ENCODE data around the gene SCAF8.
"Not testable (repeated sequence)": the region's sequence is repeated elsewhere in the genome, so short reads cannot be mapped to it uniquely, and the experiment has no call there.

SCAF8 gene

GRCh38 chr6:154733183-154733625, at the start of gene SCAF8:
TSS of gene SCAF8 (plus strand) at chr6:154733416. CDS start at chr6:154733901, 485 bp downstream.
- DNase-seq = peak; percentile 88

- peak; percentile 69 for DNase-seq
These were observed 49.3 kb upstream of the SCAF8 start for GRCh38 chr6:154683756-154684523.

GRCh38 chr6:154686162-154686561, 47.1 kb upstream of the SCAF8 start:
- no peak for DNase-seq

- DNase-seq = no peak
These were observed 43.5 kb upstream of the SCAF8 start for GRCh38 chr6:154689493-154690255.

- no peak for DNase-seq
These were observed 42.4 kb upstream of the SCAF8 start for GRCh38 chr6:154690857-154691256.

GRCh38 chr6:154696661-154697060, 36.6 kb upstream of the SCAF8 start:
- DNase-seq = no peak

- no peak for DNase-seq
These were observed 30.1 kb upstream of the SCAF8 start for GRCh38 chr6:154703124-154703523.

GRCh38 chr6:154705471-154706113, 27.6 kb upstream of the SCAF8 start:
- peak; percentile 41 for DNase-seq

- no peak for DNase-seq
These were observed 26.8 kb upstream of the SCAF8 start for GRCh38 chr6:154706389-154706788.

GRCh38 chr6:154709621-154710020, 23.6 kb upstream of the SCAF8 start:
- no peak for DNase-seq

- no peak for DNase-seq
These were observed 22.5 kb upstream of the SCAF8 start for GRCh38 chr6:154710689-154711088.

- no peak for DNase-seq
These were observed 17.8 kb upstream of the SCAF8 start for GRCh38 chr6:154715446-154715845.

- not testable (repeated sequence) for DNase-seq
These were observed 16.9 kb upstream of the SCAF8 start for GRCh38 chr6:154716350-154716749.

- no peak for DNase-seq
These were observed 13.8 kb upstream of the SCAF8 start for GRCh38 chr6:154719433-154719832.

- DNase-seq = no peak
These were observed 13.4 kb upstream of the SCAF8 start for GRCh38 chr6:154719854-154720253.

- DNase-seq = no peak
These were observed 11.8 kb upstream of the SCAF8 start for GRCh38 chr6:154721460-154721859.

GRCh38 chr6:154726887-154727286, 6.3 kb upstream of the SCAF8 start:
- no peak for DNase-seq

GRCh38 chr6:154731296-154732218, 1.7 kb upstream of the SCAF8 start:
- peak; percentile 45 for DNase-seq

GRCh38 chr6:154732538-154733182, 556 bp upstream of the SCAF8 start:
- DNase-seq = peak; percentile 71

- peak; percentile 97 for DNase-seq
These were observed 588 bp downstream of the SCAF8 start for GRCh38 chr6:154733626-154734382.

GRCh38 chr6:154736618-154737259, 3.5 kb downstream of the SCAF8 start:
- DNase-seq = no peak

Data from hematopoietic multipotent progenitor cell treated with erythropoietin and hydrocortisone succinate and interleukin-3 and kit ligand, for 6 days (in vitro differentiated cells).